K562 (cell line): ENCODE measurements around the gene KCNJ4. TPM values are rescaled to one million over a fixed set of nuclear protein-coding genes. Genes with fewer than 3 reads are reported as not detected.

Source experiments
- ATAC-seq: fragments of 200-7000 bp; cut with Tn5 transposase; 3 replicates; pipeline ENCODE4 v1.9.1; 2020; ENCODE audit warnings: moderate library complexity
- BruUV-seq: library from RNA; stranded (reverse); fragments of 400-500 nt; replicated peaks from 2 replicates; lab custom pipeline; 2021; lab: Mats Ljungman, UMichigan
- CTCF ChIA-PET: fragments of 300-600 bp; formaldehyde crosslinking; extraction: SDS; loops from one replicate; lab custom pipeline; 2021; ENCODE audit warnings: low intra/inter-chr PET ratio; lab: Yijun Ruan, JAX
- POLR2A ChIA-PET: fragments of 300-600, 350-650 bp; sonication (Branson Sonifier 250); formaldehyde crosslinking; extraction: SDS; loops from one replicate; lab custom pipeline; 2021; ENCODE audit warnings: antibody characterized with exemption, inconsistent platforms; lab: Yijun Ruan, JAX
- DNase-seq, 4 experiments: peaks; one replicate each; pipeline versions ENCODE4 v3.0.0 to v3.0.0-alpha.2; 2011 to 2018; ENCODE audit warnings: low spot score in 3 of 4, mixed read lengths in 3 of 4; ENCODE audit errors: extremely low read depth in 1 of 4
- FAIRE-seq: peaks from 2 replicates; lab custom pipeline; 2011; peaks lifted over from hg19 to GRCh38; lab: Jason Lieb, UNC
- H2AFZ ChIP-seq: 2 replicates; pipeline ENCODE4 v1.6.0; 2011; ENCODE audit warnings: low read depth, low read length, control low read depth, inconsistent platforms
- H3K27ac ChIP-seq: fragments of 200-600 bp; 3 replicates; pipeline ENCODE4 v1.8.0; 2011; ENCODE audit warnings: low read depth, mild to moderate bottlenecking, control low read depth, inconsistent platforms, low read length, moderate library complexity, mixed read lengths; ENCODE audit errors: extremely low read depth
- H3K27me3 ChIP-seq, 2 experiments: fragments of 300-600 bp in 1 of 2; 2 replicates in 1 of 2; 3 replicates in 1 of 2; pipeline versions ENCODE4 v1.6.0 to v1.8.0; 2011; ENCODE audit warnings: inconsistent platforms in 2 of 2, low read length in 2 of 2, mild to moderate bottlenecking in 1 of 2, mixed read lengths in 1 of 2, moderate library complexity in 1 of 2; ENCODE audit not compliant: control insufficient read depth in 2 of 2, insufficient read depth in 2 of 2
- H3K36me3 ChIP-seq: fragments of 300-600 bp; 3 replicates; pipeline ENCODE4 v1.8.0; 2011; ENCODE audit warnings: mild to moderate bottlenecking, low read length, inconsistent platforms; ENCODE audit not compliant: control insufficient read depth, insufficient read depth
- H3K4me1 ChIP-seq, 2 experiments: fragments of 200-600 bp in 1 of 2; replicated peaks in 1 of 2; 2 replicates in 1 of 2; 3 replicates in 1 of 2; pipeline versions ENCODE4 v1.5.1 to v1.8.0; 2011; ENCODE audit warnings: inconsistent platforms in 2 of 2, low read length in 2 of 2, mild to moderate bottlenecking in 1 of 2, mixed read lengths in 1 of 2, moderate library complexity in 1 of 2; ENCODE audit not compliant: control insufficient read depth in 2 of 2, insufficient read depth in 2 of 2
- H3K4me2 ChIP-seq: 2 replicates; pipeline ENCODE4 v1.6.1; 2011; ENCODE audit warnings: low read length, control low read depth, inconsistent platforms, mixed read lengths; ENCODE audit not compliant: insufficient read depth
- H3K4me3 ChIP-seq: fragments of 200-600 bp; sonication (generic), shearing (Covaris generic); 2 replicates; pipeline ENCODE4 v1.5.1; 2016; ENCODE audit warnings: control low read depth, inconsistent platforms
- H3K79me2 ChIP-seq: fragments of 200-600 bp; 3 replicates; pipeline ENCODE4 v1.8.0; 2011; ENCODE audit warnings: low read length, inconsistent platforms; ENCODE audit not compliant: control insufficient read depth, insufficient read depth
- H3K9ac ChIP-seq, 2 experiments: 2 replicates each; pipeline versions ENCODE4 v1.6.0 to v1.6.1; 2011; ENCODE audit warnings: low read depth in 2 of 2, low read length in 2 of 2, control low read depth in 1 of 2, inconsistent platforms in 1 of 2, mild to moderate bottlenecking in 1 of 2, mixed read lengths in 1 of 2; ENCODE audit not compliant: insufficient read depth in 1 of 2
- H3K9me1 ChIP-seq: one replicate; pipeline ENCODE4 v1.6.0; 2011; ENCODE audit warnings: inconsistent platforms, mild to moderate bottlenecking, low read length, moderate library complexity; ENCODE audit not compliant: control insufficient read depth, insufficient read depth
- H3K9me3 ChIP-seq: replicated peaks from 2 replicates; pipeline ENCODE4 v1.5.1; 2011; ENCODE audit warnings: low read depth, low read length, inconsistent platforms; ENCODE audit not compliant: control insufficient read depth, insufficient read depth
- H4K20me1 ChIP-seq: replicated peaks from 2 replicates; pipeline ENCODE4 v1.6.1; 2011; ENCODE audit warnings: low read length, inconsistent platforms, mixed read lengths; ENCODE audit not compliant: control insufficient read depth, insufficient read depth
- TCF7L2 ChIP-seq: fragments of 150-350 bp; IDR thresholded peaks from 2 replicates; pipeline ENCODE4 v1.6.1; 2016; ENCODE audit warnings: low read depth, mild to moderate bottlenecking, low read length, moderate library complexity
- ZNF384 ChIP-seq: IDR thresholded peaks from 2 replicates; pipeline ENCODE4 v1.6.1; 2012; ENCODE audit warnings: low read depth, low read length, improper control_type of control experiment
- ZNF717 ChIP-seq: fragments of 250-450 bp; sonication (Bioruptor Pico); IDR thresholded peaks from 2 replicates; pipeline ENCODE4 v1.5.0; 2021
- WGBS: fragments of 100-300 bp; shearing (Covaris generic); methylation state at CpG from one replicate; pipeline ENCODE4 v1.1.6; 2016; ENCODE audit warnings: low coverage, mixed read lengths; ENCODE audit not compliant: insufficient coverage; ENCODE audit errors: missing lambda C conversion rate; 5-methylcytosine and 5-hydroxymethylcytosine counted together
- in situ Hi-C: fragments of 300-500 bp; cut with MboI; formaldehyde crosslinking; loops from 4 replicates; pipeline ENCODE4 v1.15.0; 2018; ENCODE audit warnings: inconsistent platforms, mixed read lengths
- intact Hi-C: fragments of 100-400 bp; cut with micrococcal nuclease; formaldehyde crosslinking; loops from 2 replicates; pipeline ENCODE4 v1.14.2; 2022
- polyA plus RNA-seq, 8 experiments: library from polyadenylated mRNA; depleted of rRNA in 4 of 8; stranded (reverse) in 5 of 8; unstranded in 3 of 8; fragments of >200 nt; fragmentation: Nextera tagmentation in 2 of 8; fragmentation: Illumina TruSeq in 1 of 8; extraction: Ambion mirVana in 2 of 8; extraction: Trizol in 1 of 8; gene quantifications; 2 replicates each; pipeline versions ENCODE4 v1.2.1 to v1.2.3, GENCODE V29; 2011 to 2014; ENCODE audit warnings: inconsistent platforms in 1 of 8, missing spikeins in 1 of 8
- total RNA-seq, 7 experiments: library from RNA; depleted of rRNA in 6 of 7; stranded (reverse); fragments of >200 nt in 6 of 7; fragmentation: Illumina TruSeq in 2 of 7; extraction: Trizol in 2 of 7; gene quantifications; 2 replicates each; pipeline versions ENCODE4 v1.2.1 to v1.2.3, GENCODE V29; 2011 to 2021; ENCODE audit warnings: low replicate concordance in 1 of 7
- TF ChIP-seq, protein P1 (sequence below): fragments of 250-450 bp; sonication (Bioruptor Pico); IDR thresholded peaks from 2 replicates; pipeline ENCODE4 v1.5.0; 2020; ENCODE audit warnings: mild to moderate bottlenecking, borderline replicate concordance

KCNJ4 gene
- total and polyA plus RNA-seq, 9 of the 15 experiments (the other 6 are each of a cell fraction or from before 2014, with no cell fraction given) = 0.07 to 0.55 (median 0.09) TPM; not detected in 4

DNA sequence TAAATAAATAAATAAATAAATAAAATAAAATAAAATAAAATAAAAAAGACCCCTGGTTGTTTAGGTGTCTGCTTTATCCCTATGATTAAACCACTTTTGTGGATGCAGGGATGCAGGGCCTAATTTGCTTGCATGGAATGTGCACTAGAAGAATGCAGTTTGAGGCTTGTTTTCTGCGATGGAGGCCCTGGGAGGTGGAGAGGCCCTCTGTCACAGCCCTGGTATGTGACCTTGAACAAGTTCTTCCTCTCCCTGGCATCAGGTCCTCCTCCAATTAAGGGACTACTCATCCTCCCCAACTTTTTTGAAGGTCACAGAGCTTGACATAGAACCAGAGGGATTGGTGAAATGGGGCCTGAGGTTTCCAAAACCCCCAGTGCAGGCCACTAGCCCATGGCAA is 22.7 kb downstream of the KCNJ4 start (continued):
- TF ChIP-seq TCF7L2 = no peak
- TF ChIP-seq, protein P1, sequence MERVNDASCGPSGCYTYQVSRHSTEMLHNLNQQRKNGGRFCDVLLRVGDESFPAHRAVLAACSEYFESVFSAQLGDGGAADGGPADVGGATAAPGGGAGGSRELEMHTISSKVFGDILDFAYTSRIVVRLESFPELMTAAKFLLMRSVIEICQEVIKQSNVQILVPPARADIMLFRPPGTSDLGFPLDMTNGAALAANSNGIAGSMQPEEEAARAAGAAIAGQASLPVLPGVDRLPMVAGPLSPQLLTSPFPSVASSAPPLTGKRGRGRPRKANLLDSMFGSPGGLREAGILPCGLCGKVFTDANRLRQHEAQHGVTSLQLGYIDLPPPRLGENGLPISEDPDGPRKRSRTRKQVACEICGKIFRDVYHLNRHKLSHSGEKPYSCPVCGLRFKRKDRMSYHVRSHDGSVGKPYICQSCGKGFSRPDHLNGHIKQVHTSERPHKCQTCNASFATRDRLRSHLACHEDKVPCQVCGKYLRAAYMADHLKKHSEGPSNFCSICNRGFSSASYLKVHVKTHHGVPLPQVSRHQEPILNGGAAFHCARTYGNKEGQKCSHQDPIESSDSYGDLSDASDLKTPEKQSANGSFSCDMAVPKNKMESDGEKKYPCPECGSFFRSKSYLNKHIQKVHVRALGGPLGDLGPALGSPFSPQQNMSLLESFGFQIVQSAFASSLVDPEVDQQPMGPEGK = no peak

DNA sequence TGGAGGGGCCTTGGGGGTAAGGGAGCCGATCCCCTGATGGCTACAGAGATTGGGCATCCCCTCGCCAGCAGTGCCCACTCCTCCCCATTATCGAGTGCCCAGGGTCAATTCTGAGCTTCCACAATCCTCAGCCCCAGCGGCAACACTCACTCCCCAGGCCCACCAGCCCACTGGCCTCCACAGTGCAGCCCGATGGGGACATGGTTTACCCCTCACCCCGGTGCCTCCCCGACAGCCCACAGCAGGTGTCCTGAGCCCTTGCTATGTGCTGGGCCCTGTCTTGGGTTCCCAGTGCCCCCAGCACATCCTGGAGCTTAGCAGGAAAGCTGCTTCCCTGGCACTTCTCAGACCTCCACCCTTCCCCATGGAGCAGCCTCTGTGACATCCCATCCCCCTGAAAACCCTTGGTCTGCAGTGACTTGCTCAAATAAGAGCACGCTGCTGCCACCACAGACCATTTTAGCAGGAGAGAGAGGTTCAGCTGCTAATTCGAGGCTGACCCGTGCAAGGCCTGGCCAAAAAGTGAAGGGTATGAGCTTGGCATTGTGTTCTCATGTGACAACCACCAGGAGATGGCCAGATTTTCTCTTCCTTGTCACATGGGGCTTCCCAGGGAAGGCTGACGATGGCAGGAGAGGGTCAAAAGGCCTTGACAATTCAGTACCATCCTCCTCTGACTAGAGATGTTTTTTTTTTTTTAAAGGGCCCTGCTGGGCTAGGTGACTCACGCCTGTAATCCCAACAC is 23.6 kb downstream of the KCNJ4 start:
- WGBS = 34% methylated on average over 11 of the region's 12 CpGs
- Histone ChIP-seq H3K9me1 (no peaks in the 10 kb centered on the region), H3K4me2 (no peak overlapping the region), H3K27ac (no peak overlapping the region), H3K36me3 (no peaks in the 10 kb centered on the region), H3K27me3 (no peaks in the 10 kb centered on the region; a peak in 1 of 5 replicates), H3K9me3 (no peaks in the 10 kb centered on the region), H2AFZ (no peak overlapping the region), H3K4me3 (no peak overlapping the region), H3K4me1 (peaks cover 0 to 21% of the 10 kb centered on the region in 2 experiments; a peak in 2 of 5 replicates), H4K20me1 (no peaks in the 10 kb centered on the region), H3K9ac (no peak overlapping the region), H3K79me2 (no peaks in the 10 kb centered on the region)
- ATAC-seq (no peak), DNase-seq (no peak), FAIRE-seq (no peak)
- POLR2A ChIA-PET = interaction anchor here (0.6 to 0.7 kb wide), 2 partner anchors 17 to 26 kb away, joined by 3 read pairs; no protein-coding TSS in a partner anchor
- intact Hi-C loops (no loop called here), in situ Hi-C loops (no loop called here)
- BruUV-seq = no TSS peak
- CTCF ChIA-PET = no interaction called here
- TF ChIP-seq ZNF717 = no peak
- TF ChIP-seq ZNF384 = peak; percentile 46; the same call in 1 of the 2 replicates
